Measurements from ENCODE around the gene UTS2B.

- TF ChIP-seq POLR2A (IDR thresholded peaks at IDR 0.05; ENCODE audit: low read depth, low read length) = no peak
- no peak for TF ChIP-seq MAFK (IDR thresholded peaks at IDR 0.05; ENCODE audit: low read depth, low read length)
- TF ChIP-seq CTCF (conservative IDR thresholded peaks at IDR 0.05; ENCODE audit: low read depth, low read length) = no peak
- no peak for TF ChIP-seq RFX5 (IDR thresholded peaks at IDR 0.05; ENCODE audit: low read depth, low read length)
- TF ChIP-seq, protein P1, sequence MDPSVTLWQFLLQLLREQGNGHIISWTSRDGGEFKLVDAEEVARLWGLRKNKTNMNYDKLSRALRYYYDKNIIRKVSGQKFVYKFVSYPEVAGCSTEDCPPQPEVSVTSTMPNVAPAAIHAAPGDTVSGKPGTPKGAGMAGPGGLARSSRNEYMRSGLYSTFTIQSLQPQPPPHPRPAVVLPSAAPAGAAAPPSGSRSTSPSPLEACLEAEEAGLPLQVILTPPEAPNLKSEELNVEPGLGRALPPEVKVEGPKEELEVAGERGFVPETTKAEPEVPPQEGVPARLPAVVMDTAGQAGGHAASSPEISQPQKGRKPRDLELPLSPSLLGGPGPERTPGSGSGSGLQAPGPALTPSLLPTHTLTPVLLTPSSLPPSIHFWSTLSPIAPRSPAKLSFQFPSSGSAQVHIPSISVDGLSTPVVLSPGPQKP (IDR thresholded peaks at IDR 0.05; ENCODE audit: borderline replicate concordance, low read depth, low read length) = no peak
- TF ChIP-seq CHD1 (IDR thresholded peaks at IDR 0.05; ENCODE audit: low read depth, low read length) = no peak
- no peak for TF ChIP-seq RAD21 (IDR thresholded peaks at IDR 0.05; ENCODE audit: low read length)
- no peak for TF ChIP-seq NFE2L2 (IDR thresholded peaks at IDR 0.05; ENCODE audit: low read depth, low read length)
- TF ChIP-seq, protein P2, sequence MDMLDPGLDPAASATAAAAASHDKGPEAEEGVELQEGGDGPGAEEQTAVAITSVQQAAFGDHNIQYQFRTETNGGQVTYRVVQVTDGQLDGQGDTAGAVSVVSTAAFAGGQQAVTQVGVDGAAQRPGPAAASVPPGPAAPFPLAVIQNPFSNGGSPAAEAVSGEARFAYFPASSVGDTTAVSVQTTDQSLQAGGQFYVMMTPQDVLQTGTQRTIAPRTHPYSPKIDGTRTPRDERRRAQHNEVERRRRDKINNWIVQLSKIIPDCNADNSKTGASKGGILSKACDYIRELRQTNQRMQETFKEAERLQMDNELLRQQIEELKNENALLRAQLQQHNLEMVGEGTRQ (IDR thresholded peaks at IDR 0.05; ENCODE audit: low read depth, low read length) = no peak
- no peak for TF ChIP-seq CEBPB (IDR thresholded peaks at IDR 0.05; ENCODE audit: low read depth, low read length)
Measured at GRCh38 chr3:191275751-191276150, 54.6 kb downstream of the UTS2B start.

Data from IMR-90 (cell line).